A549 (cell line): ENCODE results near the gene PDS5B.

ENCODE experiments used
- POLR2A ChIP-seq: IDR thresholded peaks from 2 replicates; pipeline ENCODE4 v1.6.1; 2012; ENCODE audit warnings: mild to moderate bottlenecking, low read length
- TF ChIP-seq, protein P1 (sequence below): fragments of >200 bp; sonication (Bioruptor Twin); formaldehyde crosslinking; IDR thresholded peaks from 3 replicates; pipeline ENCODE4 v1.5.1; 2016

DNA sequence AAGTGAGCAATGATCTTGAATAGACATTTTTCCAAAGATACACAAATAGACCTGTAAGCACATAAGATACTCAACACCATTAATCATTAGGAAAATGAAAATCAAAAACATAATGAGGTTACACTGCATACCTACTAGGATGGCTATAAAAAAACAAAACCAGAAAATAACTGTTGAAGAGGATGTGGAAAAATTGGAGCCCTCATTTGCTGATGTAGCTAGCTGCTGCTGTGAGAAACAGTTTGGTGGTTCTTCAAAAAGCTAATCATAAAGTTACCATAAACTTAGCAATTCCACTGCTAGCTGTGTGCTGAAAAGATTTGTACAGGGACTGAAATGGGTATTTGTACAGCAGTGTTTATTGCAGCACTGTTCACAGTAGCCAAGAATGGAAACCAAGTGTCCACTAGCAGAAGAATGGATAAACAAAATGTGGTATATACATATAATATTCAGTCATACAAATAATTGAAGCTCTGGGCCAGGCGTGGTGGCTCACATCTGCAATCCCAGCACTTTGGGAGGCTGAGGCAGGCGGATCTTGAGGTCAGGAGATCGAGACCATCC, 46.2 kb downstream of the PDS5B start:
- no peak for TF ChIP-seq POLR2A
- TF ChIP-seq, protein P1, sequence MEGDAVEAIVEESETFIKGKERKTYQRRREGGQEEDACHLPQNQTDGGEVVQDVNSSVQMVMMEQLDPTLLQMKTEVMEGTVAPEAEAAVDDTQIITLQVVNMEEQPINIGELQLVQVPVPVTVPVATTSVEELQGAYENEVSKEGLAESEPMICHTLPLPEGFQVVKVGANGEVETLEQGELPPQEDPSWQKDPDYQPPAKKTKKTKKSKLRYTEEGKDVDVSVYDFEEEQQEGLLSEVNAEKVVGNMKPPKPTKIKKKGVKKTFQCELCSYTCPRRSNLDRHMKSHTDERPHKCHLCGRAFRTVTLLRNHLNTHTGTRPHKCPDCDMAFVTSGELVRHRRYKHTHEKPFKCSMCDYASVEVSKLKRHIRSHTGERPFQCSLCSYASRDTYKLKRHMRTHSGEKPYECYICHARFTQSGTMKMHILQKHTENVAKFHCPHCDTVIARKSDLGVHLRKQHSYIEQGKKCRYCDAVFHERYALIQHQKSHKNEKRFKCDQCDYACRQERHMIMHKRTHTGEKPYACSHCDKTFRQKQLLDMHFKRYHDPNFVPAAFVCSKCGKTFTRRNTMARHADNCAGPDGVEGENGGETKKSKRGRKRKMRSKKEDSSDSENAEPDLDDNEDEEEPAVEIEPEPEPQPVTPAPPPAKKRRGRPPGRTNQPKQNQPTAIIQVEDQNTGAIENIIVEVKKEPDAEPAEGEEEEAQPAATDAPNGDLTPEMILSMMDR, result no peak
